ENCODE data around the gene NOXO1. TPM values are rescaled to one million over a fixed set of nuclear protein-coding genes. Genes with fewer than 3 reads are reported as not detected.

NOXO1 gene
- total and polyA plus RNA-seq, 9 of the 15 experiments (the other 6 are each of a cell fraction or from before 2014, with no cell fraction given): not detected

GRCh38 chr16:1959269-1960039 is 21.8 kb downstream of the NOXO1 start, which contains the start of gene NDUFB10 (continued):
- peak; percentile 53; the same call in 1 of the 2 replicates for TF ChIP-seq REST (IDR thresholded peaks at IDR 0.05; ENCODE audit: borderline replicate concordance)
- TF ChIP-seq REST (CRISPR knock-in tag; IDR thresholded peaks at IDR 0.05; ENCODE audit: low read depth): no peak
- TF ChIP-seq MEIS2 (IDR thresholded peaks at IDR 0.05; ENCODE audit: partially characterized antibody): peak; percentile 52
- no peak for TF ChIP-seq MCM7 (IDR thresholded peaks at IDR 0.05)
- TF ChIP-seq GTF2E2 (tag; IDR thresholded peaks at IDR 0.05): no peak
- no peak for TF ChIP-seq NFE2 (IDR thresholded peaks at IDR 0.05; ENCODE audit: low read depth)
- TF ChIP-seq ZNF12 (CRISPR knock-in tag; IDR thresholded peaks at IDR 0.05): peak; percentile 89
- TF ChIP-seq CREBBP (IDR thresholded peaks at IDR 0.05; ENCODE audit: low read depth, low read length): no peak
- no peak for TF ChIP-seq MCM5 (IDR thresholded peaks at IDR 0.05; ENCODE audit: low read depth)
- TF ChIP-seq THAP7 (CRISPR knock-in tag; IDR thresholded peaks at IDR 0.05): no peak
- TF ChIP-seq, protein P1, sequence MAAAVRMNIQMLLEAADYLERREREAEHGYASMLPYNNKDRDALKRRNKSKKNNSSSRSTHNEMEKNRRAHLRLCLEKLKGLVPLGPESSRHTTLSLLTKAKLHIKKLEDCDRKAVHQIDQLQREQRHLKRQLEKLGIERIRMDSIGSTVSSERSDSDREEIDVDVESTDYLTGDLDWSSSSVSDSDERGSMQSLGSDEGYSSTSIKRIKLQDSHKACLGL (CRISPR knock-in tag; IDR thresholded peaks at IDR 0.05; ENCODE audit: borderline replicate concordance, poor library complexity, severe bottlenecking): no peak
- TF ChIP-seq MBD2 (IDR thresholded peaks at IDR 0.05; ENCODE audit: borderline replicate concordance, low read depth): peak; percentile 46; the same call in 1 of the 2 replicates
- TF ChIP-seq, protein P2, sequence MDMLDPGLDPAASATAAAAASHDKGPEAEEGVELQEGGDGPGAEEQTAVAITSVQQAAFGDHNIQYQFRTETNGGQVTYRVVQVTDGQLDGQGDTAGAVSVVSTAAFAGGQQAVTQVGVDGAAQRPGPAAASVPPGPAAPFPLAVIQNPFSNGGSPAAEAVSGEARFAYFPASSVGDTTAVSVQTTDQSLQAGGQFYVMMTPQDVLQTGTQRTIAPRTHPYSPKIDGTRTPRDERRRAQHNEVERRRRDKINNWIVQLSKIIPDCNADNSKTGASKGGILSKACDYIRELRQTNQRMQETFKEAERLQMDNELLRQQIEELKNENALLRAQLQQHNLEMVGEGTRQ (CRISPR knock-in tag; IDR thresholded peaks at IDR 0.05): no peak
- TF ChIP-seq, protein P3, sequence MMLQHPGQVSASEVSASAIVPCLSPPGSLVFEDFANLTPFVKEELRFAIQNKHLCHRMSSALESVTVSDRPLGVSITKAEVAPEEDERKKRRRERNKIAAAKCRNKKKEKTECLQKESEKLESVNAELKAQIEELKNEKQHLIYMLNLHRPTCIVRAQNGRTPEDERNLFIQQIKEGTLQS (IDR thresholded peaks at IDR 0.05): no peak
- TF ChIP-seq, protein P3 (CRISPR knock-in tag; conservative IDR thresholded peaks at IDR 0.05): peak; percentile 44; the same call in 1 of the 2 replicates
- TF ChIP-seq FOXK1 (CRISPR knock-in tag; IDR thresholded peaks at IDR 0.05; ENCODE audit: borderline replicate concordance): no peak
- peak; percentile 79 for TF ChIP-seq NR2C2 (CRISPR knock-in tag; IDR thresholded peaks at IDR 0.05)
- peak; percentile 85 for TF ChIP-seq NR2C2 (tag; IDR thresholded peaks at IDR 0.05)

All from K562 (cell line).